Measurements from ENCODE around the gene ARMC9.

DNA sequence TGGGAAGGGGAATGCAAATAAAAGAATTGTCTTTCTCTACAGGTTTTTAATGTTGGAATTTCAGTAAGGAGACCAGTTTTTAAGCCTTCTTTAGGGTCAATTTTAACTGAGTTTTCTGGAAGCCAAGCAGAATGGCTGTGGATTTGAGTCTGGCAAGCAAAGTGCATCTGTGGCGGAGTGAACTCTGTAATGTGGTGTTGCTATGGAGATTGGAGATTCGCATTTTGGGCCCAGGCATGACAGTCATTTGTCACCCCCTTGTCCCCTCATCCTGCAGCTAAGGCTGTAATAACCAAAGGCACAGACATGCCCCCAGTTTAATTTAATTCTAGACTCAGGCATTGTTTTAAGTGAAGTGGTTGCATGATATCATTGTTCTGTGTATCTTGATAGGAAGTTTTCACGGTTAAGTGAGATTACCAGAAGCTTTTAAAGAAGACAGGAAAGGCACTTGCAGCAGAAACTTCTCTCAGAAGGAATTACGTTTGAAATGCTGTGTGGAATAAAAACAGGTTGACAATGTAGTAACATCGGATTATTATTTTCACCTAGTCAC lies 30.6 kb downstream of the ARMC9 start:
- TF ChIP-seq, protein P1, sequence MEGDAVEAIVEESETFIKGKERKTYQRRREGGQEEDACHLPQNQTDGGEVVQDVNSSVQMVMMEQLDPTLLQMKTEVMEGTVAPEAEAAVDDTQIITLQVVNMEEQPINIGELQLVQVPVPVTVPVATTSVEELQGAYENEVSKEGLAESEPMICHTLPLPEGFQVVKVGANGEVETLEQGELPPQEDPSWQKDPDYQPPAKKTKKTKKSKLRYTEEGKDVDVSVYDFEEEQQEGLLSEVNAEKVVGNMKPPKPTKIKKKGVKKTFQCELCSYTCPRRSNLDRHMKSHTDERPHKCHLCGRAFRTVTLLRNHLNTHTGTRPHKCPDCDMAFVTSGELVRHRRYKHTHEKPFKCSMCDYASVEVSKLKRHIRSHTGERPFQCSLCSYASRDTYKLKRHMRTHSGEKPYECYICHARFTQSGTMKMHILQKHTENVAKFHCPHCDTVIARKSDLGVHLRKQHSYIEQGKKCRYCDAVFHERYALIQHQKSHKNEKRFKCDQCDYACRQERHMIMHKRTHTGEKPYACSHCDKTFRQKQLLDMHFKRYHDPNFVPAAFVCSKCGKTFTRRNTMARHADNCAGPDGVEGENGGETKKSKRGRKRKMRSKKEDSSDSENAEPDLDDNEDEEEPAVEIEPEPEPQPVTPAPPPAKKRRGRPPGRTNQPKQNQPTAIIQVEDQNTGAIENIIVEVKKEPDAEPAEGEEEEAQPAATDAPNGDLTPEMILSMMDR (IDR thresholded peaks at IDR 0.05), result no peak
- no peak for TF ChIP-seq POLR2A (IDR thresholded peaks at IDR 0.05)
